Panc1 (cell line): Measurements from ENCODE around the gene FCF1. TPM values are rescaled to one million over a fixed set of nuclear protein-coding genes. Genes with fewer than 3 reads are reported as not detected.

Source experiments
- ATAC-seq: fragments of 200-7000 bp; cut with Tn5 transposase; 2 replicates; pipeline ENCODE4 v1.9.1; 2020; ENCODE audit warnings: mild to moderate bottlenecking, moderate library complexity
- BruUV-seq: library from RNA; stranded (reverse); fragments of 400-500 nt; replicated peaks from 2 replicates; lab custom pipeline; 2021; lab: Mats Ljungman, UMichigan
- CTCF ChIA-PET: fragments of 300-600 bp; sonication (Branson Sonifier 250); formaldehyde crosslinking; loops from one replicate; lab custom pipeline; 2022; ENCODE audit warnings: antibody characterized with exemption; lab: Charles Lee
- POLR2A ChIA-PET: fragments of 300-600 bp; sonication (Branson Sonifier 250); formaldehyde crosslinking; loops from one replicate; lab custom pipeline; 2022; ENCODE audit warnings: antibody characterized with exemption; lab: Charles Lee
- DNase-seq: peaks from one replicate; pipeline ENCODE4 v3.0.0-alpha.2; 2010; ENCODE audit warnings: low read depth, low spot score
- H3K27ac ChIP-seq: 2 replicates; pipeline ENCODE4 v1.5.1; 2011; ENCODE audit warnings: mild to moderate bottlenecking, low read length, inconsistent platforms
- H3K27me3 ChIP-seq: fragments of 200-500 bp; sonication (Bioruptor generic); 2 replicates; pipeline ENCODE4 v1.6.0; 2014; ENCODE audit warnings: low read length, inconsistent platforms; ENCODE audit not compliant: control insufficient read depth, insufficient read depth
- H3K36me3 ChIP-seq: fragments of 200-500 bp; sonication (Bioruptor generic); 2 replicates; pipeline ENCODE4 v1.5.1; 2014; ENCODE audit warnings: inconsistent platforms, mild to moderate bottlenecking, low read length, moderate library complexity; ENCODE audit not compliant: control insufficient read depth, insufficient read depth
- H3K4me1 ChIP-seq: 2 replicates; pipeline ENCODE4 v1.5.1; 2011; ENCODE audit warnings: inconsistent platforms, mild to moderate bottlenecking, low read length, moderate library complexity; ENCODE audit not compliant: control insufficient read depth, insufficient read depth
- H3K4me3 ChIP-seq, 2 experiments: 2 replicates each; pipeline ENCODE4 v1.5.1; 2011 to 2012; ENCODE audit warnings: low read depth in 2 of 2, low read length in 2 of 2, mild to moderate bottlenecking in 2 of 2, inconsistent platforms in 1 of 2, moderate library complexity in 1 of 2
- H3K9me3 ChIP-seq: fragments of 200-500 bp; sonication (Bioruptor generic); 2 replicates; pipeline ENCODE4 v1.5.1; 2014; ENCODE audit warnings: low read depth, mild to moderate bottlenecking, inconsistent platforms, low read length, moderate library complexity; ENCODE audit not compliant: control insufficient read depth, insufficient read depth
- POLR2AphosphoS5 ChIP-seq: IDR thresholded peaks from 2 replicates; pipeline ENCODE4 v1.6.1; 2012; ENCODE audit warnings: mild to moderate bottlenecking, low read depth, low read length, moderate library complexity
- SIN3A ChIP-seq: IDR thresholded peaks from 2 replicates; pipeline ENCODE4 v1.6.1; 2012; ENCODE audit warnings: low read depth, mild to moderate bottlenecking, low read length, moderate library complexity, borderline replicate concordance; ENCODE audit not compliant: insufficient read depth
- TCF7L2 ChIP-seq: IDR thresholded peaks from 2 replicates; pipeline ENCODE4 v1.6.1; 2011; ENCODE audit warnings: mild to moderate bottlenecking, low read depth, low read length, inconsistent platforms
- in situ Hi-C: cut with HindIII; loops from 2 replicates; pipeline ENCODE4 v1.10.0; 2016; ENCODE audit warnings: low sequenced_read_pairs, low pct_unique_long_range_greater_than_20kb
- intact Hi-C: fragments of 100-400 bp; cut with micrococcal nuclease; formaldehyde crosslinking; loops from one replicate; pipeline ENCODE4 v1.10.0; 2022; ENCODE audit not compliant: unreplicated experiment
- total RNA-seq: library from RNA; stranded (reverse); gene quantifications from one replicate; pipeline ENCODE4 v1.2.1, GENCODE V29; 2021; ENCODE audit not compliant: unreplicated experiment
- TF ChIP-seq, protein P1 (sequence below): fragments of 450-650 bp; IDR thresholded peaks from 2 replicates; pipeline ENCODE4 v1.5.1; 2017; ENCODE audit warnings: mild to moderate bottlenecking
- TF ChIP-seq, protein P2 (sequence below), 2 experiments: IDR thresholded peaks; 2 replicates each; pipeline ENCODE4 v1.6.1; 2011 to 2012; ENCODE audit warnings: low read depth in 2 of 2, control low read depth in 1 of 2, low read length in 1 of 2, mild to moderate bottlenecking in 1 of 2, moderate library complexity in 1 of 2; ENCODE audit not compliant: insufficient read depth in 1 of 2

FCF1 gene
- total RNA-seq, 1 experiment from 2014 or later: 41.5 TPM

DNA sequence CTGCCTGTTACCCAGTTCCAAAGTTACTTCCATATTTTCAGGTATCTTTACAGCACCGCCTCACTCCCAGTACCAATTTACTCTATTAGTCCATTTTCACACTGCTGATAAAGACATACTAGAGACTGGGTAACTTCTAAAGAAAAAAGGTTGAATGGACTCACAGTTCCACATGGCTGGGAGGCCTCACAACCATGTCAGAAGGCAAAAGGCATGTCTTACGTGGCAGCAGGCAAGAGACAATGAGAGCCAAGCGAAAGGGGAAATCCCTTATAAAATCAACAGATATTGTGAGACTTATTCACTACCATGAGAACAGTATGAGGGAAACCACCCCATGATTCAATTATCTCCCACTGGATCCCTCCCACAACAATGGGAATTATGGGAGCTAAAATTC is 9.9 kb upstream of the FCF1 start:
- peaks cover 2% of the 10 kb centered on the region; the same call in 1 of the 2 replicates for H3K9me3 ChIP-seq
- no peak overlapping the region for H3K4me3 ChIP-seq
- no peak for ATAC-seq
- TF ChIP-seq, protein P1, sequence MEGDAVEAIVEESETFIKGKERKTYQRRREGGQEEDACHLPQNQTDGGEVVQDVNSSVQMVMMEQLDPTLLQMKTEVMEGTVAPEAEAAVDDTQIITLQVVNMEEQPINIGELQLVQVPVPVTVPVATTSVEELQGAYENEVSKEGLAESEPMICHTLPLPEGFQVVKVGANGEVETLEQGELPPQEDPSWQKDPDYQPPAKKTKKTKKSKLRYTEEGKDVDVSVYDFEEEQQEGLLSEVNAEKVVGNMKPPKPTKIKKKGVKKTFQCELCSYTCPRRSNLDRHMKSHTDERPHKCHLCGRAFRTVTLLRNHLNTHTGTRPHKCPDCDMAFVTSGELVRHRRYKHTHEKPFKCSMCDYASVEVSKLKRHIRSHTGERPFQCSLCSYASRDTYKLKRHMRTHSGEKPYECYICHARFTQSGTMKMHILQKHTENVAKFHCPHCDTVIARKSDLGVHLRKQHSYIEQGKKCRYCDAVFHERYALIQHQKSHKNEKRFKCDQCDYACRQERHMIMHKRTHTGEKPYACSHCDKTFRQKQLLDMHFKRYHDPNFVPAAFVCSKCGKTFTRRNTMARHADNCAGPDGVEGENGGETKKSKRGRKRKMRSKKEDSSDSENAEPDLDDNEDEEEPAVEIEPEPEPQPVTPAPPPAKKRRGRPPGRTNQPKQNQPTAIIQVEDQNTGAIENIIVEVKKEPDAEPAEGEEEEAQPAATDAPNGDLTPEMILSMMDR: no peak
- TF ChIP-seq TCF7L2 (no peak), POLR2AphosphoS5 (no peak)
- TF ChIP-seq, protein P2, sequence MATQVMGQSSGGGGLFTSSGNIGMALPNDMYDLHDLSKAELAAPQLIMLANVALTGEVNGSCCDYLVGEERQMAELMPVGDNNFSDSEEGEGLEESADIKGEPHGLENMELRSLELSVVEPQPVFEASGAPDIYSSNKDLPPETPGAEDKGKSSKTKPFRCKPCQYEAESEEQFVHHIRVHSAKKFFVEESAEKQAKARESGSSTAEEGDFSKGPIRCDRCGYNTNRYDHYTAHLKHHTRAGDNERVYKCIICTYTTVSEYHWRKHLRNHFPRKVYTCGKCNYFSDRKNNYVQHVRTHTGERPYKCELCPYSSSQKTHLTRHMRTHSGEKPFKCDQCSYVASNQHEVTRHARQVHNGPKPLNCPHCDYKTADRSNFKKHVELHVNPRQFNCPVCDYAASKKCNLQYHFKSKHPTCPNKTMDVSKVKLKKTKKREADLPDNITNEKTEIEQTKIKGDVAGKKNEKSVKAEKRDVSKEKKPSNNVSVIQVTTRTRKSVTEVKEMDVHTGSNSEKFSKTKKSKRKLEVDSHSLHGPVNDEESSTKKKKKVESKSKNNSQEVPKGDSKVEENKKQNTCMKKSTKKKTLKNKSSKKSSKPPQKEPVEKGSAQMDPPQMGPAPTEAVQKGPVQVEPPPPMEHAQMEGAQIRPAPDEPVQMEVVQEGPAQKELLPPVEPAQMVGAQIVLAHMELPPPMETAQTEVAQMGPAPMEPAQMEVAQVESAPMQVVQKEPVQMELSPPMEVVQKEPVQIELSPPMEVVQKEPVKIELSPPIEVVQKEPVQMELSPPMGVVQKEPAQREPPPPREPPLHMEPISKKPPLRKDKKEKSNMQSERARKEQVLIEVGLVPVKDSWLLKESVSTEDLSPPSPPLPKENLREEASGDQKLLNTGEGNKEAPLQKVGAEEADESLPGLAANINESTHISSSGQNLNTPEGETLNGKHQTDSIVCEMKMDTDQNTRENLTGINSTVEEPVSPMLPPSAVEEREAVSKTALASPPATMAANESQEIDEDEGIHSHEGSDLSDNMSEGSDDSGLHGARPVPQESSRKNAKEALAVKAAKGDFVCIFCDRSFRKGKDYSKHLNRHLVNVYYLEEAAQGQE (IDR thresholded peaks at IDR 0.05; ENCODE audit: insufficient read depth in 1 of 2, low read depth in 2 of 2, low read length in 1 of 2): no peak
- in situ Hi-C loops: no loop called here
- no peak overlapping the region for H3K27ac ChIP-seq
- no peaks in the 10 kb centered on the region for H3K27me3 ChIP-seq
- H3K36me3 ChIP-seq: no peaks in the 10 kb centered on the region
- intact Hi-C loops: no loop called here
- H3K4me1 ChIP-seq: no peaks in the 10 kb centered on the region
- POLR2A ChIA-PET: no interaction called here
- no peak for DNase-seq
- BruUV-seq: no TSS peak
- CTCF ChIA-PET: no interaction called here

DNA sequence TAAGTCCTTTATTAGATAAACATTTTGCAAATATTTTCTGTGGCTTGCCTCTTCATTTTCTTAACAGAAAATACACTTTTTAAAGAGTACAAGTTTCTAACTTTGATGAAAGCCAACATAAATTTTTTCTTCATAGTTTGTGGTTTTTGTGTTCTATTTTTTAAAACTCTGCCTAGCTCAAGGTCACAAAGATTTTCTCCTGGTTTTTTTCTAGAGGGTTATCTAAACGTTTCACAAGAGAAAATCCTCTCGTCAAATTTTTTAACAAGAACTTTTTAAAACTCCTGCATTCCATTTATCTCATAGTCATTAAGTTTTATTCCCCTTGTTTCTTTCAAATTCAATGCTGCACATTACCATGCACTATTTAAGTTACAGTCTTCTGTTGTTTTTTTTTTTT is 8.3 kb upstream of the FCF1 start:
- no peak overlapping the region for H3K4me3 ChIP-seq
- POLR2A ChIA-PET: interaction anchor here (0.7 kb wide), 1 partner anchor 14 kb away, joined by 5 read pairs; no protein-coding TSS in a partner anchor
- BruUV-seq: no TSS peak
- ATAC-seq (no peak), DNase-seq (no peak)
- intact Hi-C loops (no loop called here), in situ Hi-C loops (no loop called here)
- H3K27me3 ChIP-seq: no peaks in the 10 kb centered on the region
- TF ChIP-seq, protein P1: no peak
- TF ChIP-seq, protein P2 (IDR thresholded peaks at IDR 0.05; ENCODE audit: insufficient read depth in 1 of 2, low read depth in 2 of 2, low read length in 1 of 2): no peak
- no peak for TF ChIP-seq SIN3A
- TF ChIP-seq POLR2AphosphoS5: no peak
- no peak for TF ChIP-seq TCF7L2
- peaks cover 2% of the 10 kb centered on the region; the same call in 1 of the 2 replicates for H3K9me3 ChIP-seq
- CTCF ChIA-PET: no interaction called here
- H3K36me3 ChIP-seq: no peaks in the 10 kb centered on the region
- H3K27ac ChIP-seq: no peak overlapping the region
- H3K4me1 ChIP-seq: no peaks in the 10 kb centered on the region
